Astrocyte (in vitro differentiated cells and primary cell): ENCODE measurements around the gene KNSTRN. TPM values are rescaled to one million over a fixed set of nuclear protein-coding genes. Genes with fewer than 3 reads are reported as not detected.

Experiments
- DNase-seq: peaks from one replicate; pipeline ENCODE4 v3.0.0-alpha.2; 2010; ENCODE audit warnings: low read depth
- FAIRE-seq: peaks from 2 replicates; lab custom pipeline; 2011; peaks lifted over from hg19 to GRCh38; lab: Jason Lieb, UNC
- H2AFZ ChIP-seq: 2 replicates; pipeline ENCODE4 v1.6.0; 2012; ENCODE audit warnings: low read depth, low read length, inconsistent platforms
- H3K27ac ChIP-seq: 2 replicates; pipeline ENCODE4 v1.5.1; 2011; ENCODE audit warnings: low read depth, low read length, inconsistent platforms
- H3K27me3 ChIP-seq: 2 replicates; pipeline ENCODE4 v1.6.0; 2011; ENCODE audit warnings: low read length, inconsistent platforms; ENCODE audit not compliant: insufficient read depth
- H3K36me3 ChIP-seq: 2 replicates; pipeline ENCODE4 v1.5.1; 2011; ENCODE audit warnings: low read length, inconsistent platforms; ENCODE audit not compliant: insufficient read depth
- H3K4me1 ChIP-seq: 2 replicates; pipeline ENCODE4 v1.5.1; 2011; ENCODE audit warnings: low read length, inconsistent platforms; ENCODE audit not compliant: insufficient read depth
- H3K4me2 ChIP-seq: 2 replicates; pipeline ENCODE4 v1.6.0; 2012; ENCODE audit warnings: low read length, inconsistent platforms
- H3K4me3 ChIP-seq: 2 replicates; pipeline ENCODE4 v1.5.1; 2011; ENCODE audit warnings: low read depth, mild to moderate bottlenecking, low read length, inconsistent platforms; ENCODE audit not compliant: insufficient read depth
- H3K79me2 ChIP-seq: 2 replicates; pipeline ENCODE4 v1.6.0; 2012; ENCODE audit warnings: mild to moderate bottlenecking, low read length, inconsistent platforms; ENCODE audit not compliant: insufficient read depth
- H3K9ac ChIP-seq: 2 replicates; pipeline ENCODE4 v1.6.0; 2012; ENCODE audit warnings: mild to moderate bottlenecking, low read length, inconsistent platforms
- H3K9me3 ChIP-seq: 2 replicates; pipeline ENCODE4 v1.5.1; 2012; ENCODE audit warnings: low read depth, mild to moderate bottlenecking, low read length, inconsistent platforms; ENCODE audit not compliant: insufficient read depth
- H4K20me1 ChIP-seq: 2 replicates; pipeline ENCODE4 v1.6.0; 2012; ENCODE audit warnings: low read length, inconsistent platforms; ENCODE audit not compliant: insufficient read depth
- H3K27ac Mint-ChIP-seq: one replicate; pipeline ENCODE4 v1.8.0; 2021; ENCODE audit warnings: mild to moderate bottlenecking, mixed read lengths; ENCODE audit not compliant: unreplicated experiment
- H3K27me3 Mint-ChIP-seq: one replicate; pipeline ENCODE4 v1.8.0; 2021; ENCODE audit warnings: low read depth, mixed read lengths; ENCODE audit not compliant: unreplicated experiment
- H3K36me3 Mint-ChIP-seq: one replicate; pipeline ENCODE4 v1.8.0; 2021; ENCODE audit warnings: low read depth, mixed read lengths; ENCODE audit not compliant: unreplicated experiment
- H3K4me1 Mint-ChIP-seq: one replicate; pipeline ENCODE4 v1.8.0; 2021; ENCODE audit warnings: low read depth, mixed read lengths; ENCODE audit not compliant: unreplicated experiment
- H3K4me3 Mint-ChIP-seq: one replicate; pipeline ENCODE4 v1.8.0; 2021; ENCODE audit warnings: mild to moderate bottlenecking, moderate library complexity, mixed read lengths; ENCODE audit not compliant: unreplicated experiment
- H3K9me3 Mint-ChIP-seq: one replicate; pipeline ENCODE4 v1.8.0; 2021; ENCODE audit warnings: mild to moderate bottlenecking, mixed read lengths; ENCODE audit not compliant: unreplicated experiment
- CTCF ChIP-seq: IDR thresholded peaks from 2 replicates; pipeline ENCODE4 v1.5.1; 2011; ENCODE audit warnings: low read depth, mild to moderate bottlenecking, inconsistent platforms, low read length, moderate library complexity; ENCODE audit not compliant: insufficient read depth
- EZH2 ChIP-seq: IDR thresholded peaks from 2 replicates; pipeline ENCODE4 v1.6.1; 2012; ENCODE audit warnings: mild to moderate bottlenecking, low read length, inconsistent platforms; ENCODE audit not compliant: insufficient read depth
- total RNA-seq: library from RNA; stranded (reverse); gene quantifications from 2 replicates; pipeline ENCODE4 v1.2.1, GENCODE V29; 2021

KNSTRN gene
- total RNA-seq, 1 donor from 2014 or later: 37.8 TPM

GRCh38 chr15:40338041-40338657 is 44.4 kb upstream of the KNSTRN start:
- Mint-ChIP-seq H3K4me3 (peak overlapping the region; percentile 73), H3K9me3 (no peaks in the 10 kb centered on the region), H3K27me3 (no peaks in the 10 kb centered on the region), H3K27ac (peak overlapping the region; percentile 98), H3K4me1 (peaks cover 42% of the 10 kb centered on the region), H3K36me3 (peaks cover 1% of the 10 kb centered on the region)
- Histone ChIP-seq H3K4me3 (peak overlapping the region; percentile 68), H3K79me2 (peaks cover 36% of the 10 kb centered on the region), H3K36me3 (peaks cover 3% of the 10 kb centered on the region), H3K4me2 (peak overlapping the region; percentile 90), H3K27me3 (no peaks in the 10 kb centered on the region), H3K27ac (peak overlapping the region; percentile 99), H3K9ac (peak overlapping the region; percentile 92), H3K9me3 (no peaks in the 10 kb centered on the region), H2AFZ (peak overlapping the region; percentile 41), H3K4me1 (peaks cover 71% of the 10 kb centered on the region), H4K20me1 (peaks cover 10% of the 10 kb centered on the region)
- DNase-seq (no peak), FAIRE-seq (peak; percentile 79)
- no peak for TF ChIP-seq EZH2
- peak; percentile 59 for TF ChIP-seq CTCF

DNA sequence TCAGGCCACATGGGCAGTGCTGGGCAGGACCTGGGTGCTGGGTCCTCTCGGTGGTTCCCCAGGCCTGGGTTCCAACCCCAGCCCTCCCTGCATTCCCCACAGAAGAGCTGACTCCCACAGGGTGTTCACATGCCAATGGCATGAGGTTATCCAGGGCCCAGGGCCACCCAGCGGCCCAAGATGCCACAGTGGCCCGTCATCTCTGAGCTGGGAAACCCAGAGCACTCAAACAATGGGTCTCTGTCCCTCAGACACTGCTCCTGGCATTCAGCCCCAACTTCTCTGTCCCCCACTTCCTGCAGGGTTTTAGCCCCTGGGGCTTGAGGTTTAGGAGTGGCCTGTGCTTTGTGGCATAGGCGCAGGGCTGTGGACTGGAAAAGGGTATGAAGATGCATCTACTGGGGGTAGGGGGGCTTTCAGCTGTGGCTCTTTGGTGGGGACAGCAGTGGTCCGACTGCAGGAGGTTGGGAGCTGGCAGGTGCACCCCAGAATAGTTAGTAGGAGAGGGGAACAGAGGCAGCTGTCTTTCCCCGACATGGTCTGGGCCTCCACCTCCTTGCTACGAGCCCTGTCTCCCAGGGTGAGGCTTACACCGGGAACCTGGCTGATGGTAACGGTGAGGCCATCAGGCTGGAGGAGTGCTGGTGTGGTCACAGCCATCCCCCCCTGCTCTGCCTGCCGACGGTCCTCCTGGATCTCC is 43.5 kb upstream of the KNSTRN start:
- peaks cover 3% of the 10 kb centered on the region for H3K36me3 ChIP-seq
- no peak for TF ChIP-seq CTCF
- TF ChIP-seq EZH2: no peak
- H3K9ac ChIP-seq: peak overlapping the region; percentile 92
- Mint-ChIP-seq H3K4me3 (peak overlapping the region; percentile 73), H3K36me3 (peaks cover 1% of the 10 kb centered on the region), H3K4me1 (peaks cover 43% of the 10 kb centered on the region), H3K9me3 (no peaks in the 10 kb centered on the region), H3K27ac (peak overlapping the region; percentile 98), H3K27me3 (no peaks in the 10 kb centered on the region)
- peaks cover 73% of the 10 kb centered on the region for H3K4me1 ChIP-seq
- no peaks in the 10 kb centered on the region for H3K9me3 ChIP-seq
- no peaks in the 10 kb centered on the region for H3K27me3 ChIP-seq
- peak overlapping the region; percentile 68 for H3K4me3 ChIP-seq
- H2AFZ ChIP-seq: no peak overlapping the region
- DNase-seq (peak; percentile 91), FAIRE-seq (peak; percentile 58)
- H3K27ac ChIP-seq: peak overlapping the region; percentile 99
- H3K79me2 ChIP-seq: peaks cover 36% of the 10 kb centered on the region
- peaks cover 4% of the 10 kb centered on the region for H4K20me1 ChIP-seq
- H3K4me2 ChIP-seq: peak overlapping the region; percentile 90

DNA sequence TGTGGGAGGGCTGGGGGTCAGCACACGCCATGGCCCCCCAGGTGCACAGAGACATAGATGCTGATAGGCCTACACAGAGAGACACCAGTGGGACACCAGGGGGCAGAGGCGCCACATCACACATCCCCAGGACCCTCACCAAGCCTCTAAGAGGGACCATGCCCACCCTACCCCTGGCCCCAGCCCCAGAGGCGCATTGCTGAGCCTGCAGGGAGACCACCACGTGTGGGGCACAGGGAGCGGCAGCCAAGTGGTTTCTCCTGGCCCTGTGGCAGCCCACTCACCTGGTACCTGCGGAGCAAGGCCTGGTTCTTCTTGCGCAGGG is 42.9 kb upstream of the KNSTRN start:
- H3K36me3 ChIP-seq: peaks cover 3% of the 10 kb centered on the region
- peak overlapping the region; percentile 92 for H3K9ac ChIP-seq
- H3K79me2 ChIP-seq: peaks cover 36% of the 10 kb centered on the region
- DNase-seq (no peak), FAIRE-seq (no peak)
- no peaks in the 10 kb centered on the region for H3K27me3 ChIP-seq
- H3K4me3 Mint-ChIP-seq: no peak overlapping the region
- H3K36me3 Mint-ChIP-seq: no peaks in the 10 kb centered on the region
- peaks cover 43% of the 10 kb centered on the region for H3K4me1 Mint-ChIP-seq
- H3K4me2 ChIP-seq: peak overlapping the region; percentile 90
- no peaks in the 10 kb centered on the region for H3K27me3 Mint-ChIP-seq
- no peaks in the 10 kb centered on the region for H3K9me3 ChIP-seq
- H3K27ac Mint-ChIP-seq: peak overlapping the region; percentile 98
- no peaks in the 10 kb centered on the region for H3K9me3 Mint-ChIP-seq
- peaks cover 73% of the 10 kb centered on the region for H3K4me1 ChIP-seq
- TF ChIP-seq EZH2 (no peak), CTCF (no peak)
- peak overlapping the region; percentile 68 for H3K4me3 ChIP-seq
- no peaks in the 10 kb centered on the region for H4K20me1 ChIP-seq
- peak overlapping the region; percentile 99 for H3K27ac ChIP-seq
- no peak overlapping the region for H2AFZ ChIP-seq
